Endothelial cell of hepatic sinusoid (primary cell): ENCODE data around the gene ACP1.

Experiments used
- in situ Hi-C: cut with HindIII; loops from 2 replicates; pipeline ENCODE4 v1.10.0; 2017; ENCODE audit warnings: low sequenced_read_pairs

ACP1 gene

GRCh38 chr2:254241-254640 lies 10.5 kb upstream of the ACP1 start:
- in situ Hi-C loops = no loop called here

GRCh38 chr2:255195-255594 lies 9.6 kb upstream of the ACP1 start:
- in situ Hi-C loops = no loop called here

- in situ Hi-C loops = no loop called here
Observed at GRCh38 chr2:256094-256493, 8.7 kb upstream of the ACP1 start.

- in situ Hi-C loops = no loop called here
Observed at GRCh38 chr2:257429-257828, 7.3 kb upstream of the ACP1 start.

GRCh38 chr2:257842-258241 lies 6.9 kb upstream of the ACP1 start:
- in situ Hi-C loops = no loop called here

- in situ Hi-C loops = no loop called here
Observed at GRCh38 chr2:258933-259332, 5.8 kb upstream of the ACP1 start.

GRCh38 chr2:259789-260331 lies 4.9 kb upstream of the ACP1 start:
- in situ Hi-C loops = no loop called here

GRCh38 chr2:260507-261161 lies 4.1 kb upstream of the ACP1 start:
- in situ Hi-C loops = no loop called here

GRCh38 chr2:262117-262516 lies 2.6 kb upstream of the ACP1 start:
- in situ Hi-C loops = no loop called here

- in situ Hi-C loops = no loop called here
Observed at GRCh38 chr2:263022-263738, 1.6 kb upstream of the ACP1 start.

GRCh38 chr2:263774-264492 lies 814 bp upstream of the ACP1 start, which contains the start of gene SH3YL1:
Gene SH3YL1, minus strand, starts transcription at chr2:264032. Its CDS starts 48 bp downstream, at chr2:263984.
- in situ Hi-C loops = no loop called here

GRCh38 chr2:268323-268722 lies 3.6 kb downstream of the ACP1 start:
- in situ Hi-C loops = no loop called here

GRCh38 chr2:269356-270030 lies 4.7 kb downstream of the ACP1 start:
- in situ Hi-C loops = no loop called here

GRCh38 chr2:270861-271260 lies 6.1 kb downstream of the ACP1 start:
- in situ Hi-C loops = no loop called here

GRCh38 chr2:271917-272316 lies 7.2 kb downstream of the ACP1 start:
- in situ Hi-C loops = no loop called here

GRCh38 chr2:273333-273732 lies 8.6 kb downstream of the ACP1 start:
- in situ Hi-C loops = no loop called here

- in situ Hi-C loops = no loop called here
Observed at GRCh38 chr2:274503-274902, 9.8 kb downstream of the ACP1 start.

- in situ Hi-C loops = no loop called here
Observed at GRCh38 chr2:275466-275865, 10.7 kb downstream of the ACP1 start.

GRCh38 chr2:278312-278926 lies 13.7 kb downstream of the ACP1 start:
- in situ Hi-C loops = no loop called here

- in situ Hi-C loops = no loop called here
Observed at GRCh38 chr2:278927-279320, 14.2 kb downstream of the ACP1 start.

- in situ Hi-C loops = no loop called here
Observed at GRCh38 chr2:279366-279765, 14.6 kb downstream of the ACP1 start.
